ENCODE measurements around the gene GRID2.

Gene GRID2

DNA sequence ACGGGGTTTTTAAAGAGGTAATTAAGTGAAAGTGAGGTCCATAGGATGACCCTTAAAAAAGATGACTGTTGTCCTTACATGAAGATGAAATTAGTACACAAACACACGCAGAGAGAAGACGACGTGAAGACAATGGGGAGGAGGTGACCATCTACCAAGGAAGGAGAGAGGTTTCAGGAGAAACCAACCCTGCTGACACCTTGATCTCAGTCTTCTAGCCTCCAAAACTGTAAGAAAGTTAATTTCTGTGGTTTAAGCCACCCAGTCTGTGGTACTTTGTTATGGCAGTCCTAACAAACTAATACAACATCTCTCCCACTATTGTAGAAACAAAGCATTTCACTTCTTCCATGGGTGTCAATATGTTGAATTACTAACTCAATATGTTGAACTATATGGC, 1385.2 kb downstream of the GRID2 start:
- no peak overlapping the region for H4K8ac ChIP-seq (ENCODE audit: low read depth, low read length)
- no peak overlapping the region for H3K27ac ChIP-seq (replicated peaks; ENCODE audit: low read length)
- H2BK15ac ChIP-seq (ENCODE audit: low read length): no peak overlapping the region
- no peak overlapping the region for H2BK12ac ChIP-seq (ENCODE audit: low read length)
- H3K4me1 ChIP-seq (ENCODE audit: control insufficient read depth in 2 of 2, insufficient read depth in 1 of 2, low read depth in 1 of 2, low read length in 2 of 2): no peaks in the 10 kb centered on the region
- H3K27me3 ChIP-seq (ENCODE audit: control insufficient read depth in 3 of 3, insufficient read depth in 3 of 3, low read depth in 1 of 3, low read length in 3 of 3): no peaks in the 10 kb centered on the region
- no peak overlapping the region for H2BK120ac ChIP-seq (ENCODE audit: low read depth, low read length)
- H4K91ac ChIP-seq (ENCODE audit: low read depth, low read length, poor library complexity): no peak overlapping the region
- no peak overlapping the region for H3K9ac ChIP-seq (ENCODE audit: low read depth, low read length, poor library complexity)
- no peak overlapping the region for H3K4ac ChIP-seq (ENCODE audit: low read length)
- no CpG with 5 or more reads among the region's 4 CpGs for WGBS, 2 donors (ENCODE audit: extremely low coverage in 2 of 2, insufficient read length in 2 of 2, insufficient replicate concordance in 1 of 2)
- no peak overlapping the region for H2AK5ac ChIP-seq (ENCODE audit: low read depth, low read length)
- no peak overlapping the region for H3K14ac ChIP-seq (ENCODE audit: low read length)
- no peaks in the 10 kb centered on the region for H3K9me3 ChIP-seq (replicated peaks in 1 of 2; ENCODE audit: control insufficient read depth in 2 of 2, insufficient read depth in 1 of 2, low read depth in 1 of 2, low read length in 2 of 2)
- no peak overlapping the region for H3K4me3 ChIP-seq (ENCODE audit: low read length in 2 of 2)
- H3K4me2 ChIP-seq (ENCODE audit: insufficient read depth, low read length, poor library complexity, severe bottlenecking): no peak overlapping the region
- no peak overlapping the region for H3K18ac ChIP-seq (ENCODE audit: low read length)
- H3K79me1 ChIP-seq (ENCODE audit: low read depth, low read length): no peaks in the 10 kb centered on the region
- no peak overlapping the region for H2AFZ ChIP-seq (ENCODE audit: low read length)
- H2BK5ac ChIP-seq (ENCODE audit: low read length): no peak overlapping the region
- H3K36me3 ChIP-seq (replicated peaks in 1 of 2; ENCODE audit: control insufficient read depth in 2 of 2, insufficient read depth in 2 of 2, low read length in 2 of 2): no peaks in the 10 kb centered on the region
- DNase-seq (ENCODE audit: low spot score): no peak
- H3K23ac ChIP-seq (ENCODE audit: low read depth, low read length, poor library complexity): no peak overlapping the region

DNA sequence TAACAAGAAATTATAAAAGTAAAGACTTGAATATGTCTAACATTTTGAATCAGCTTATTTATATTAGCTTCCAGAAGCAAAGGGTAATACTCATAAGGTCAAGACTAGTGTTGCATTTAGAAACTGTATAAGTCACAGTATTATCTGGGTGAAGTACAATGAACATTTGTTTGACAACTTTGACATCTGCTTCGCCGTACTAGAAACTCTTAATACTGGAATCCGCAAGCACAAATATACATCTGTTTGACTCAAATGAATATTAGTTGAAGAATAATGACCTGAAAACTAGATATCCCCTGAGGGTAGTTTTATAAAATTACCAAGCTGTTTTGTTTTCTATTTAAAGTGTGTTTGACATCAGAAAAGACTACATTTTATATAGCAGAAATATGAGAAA, 1389.4 kb downstream of the GRID2 start:
- Histone ChIP-seq H3K36me3 (replicated peaks in 1 of 2; ENCODE audit: control insufficient read depth in 2 of 2, insufficient read depth in 2 of 2, low read length in 2 of 2) (no peaks in the 10 kb centered on the region), H3K18ac (ENCODE audit: low read length) (no peak overlapping the region), H3K4me1 (ENCODE audit: control insufficient read depth in 2 of 2, insufficient read depth in 1 of 2, low read depth in 1 of 2, low read length in 2 of 2) (no peaks in the 10 kb centered on the region), H4K91ac (ENCODE audit: low read depth, low read length, poor library complexity) (no peak overlapping the region), H3K9me3 (replicated peaks in 1 of 2; ENCODE audit: control insufficient read depth in 2 of 2, insufficient read depth in 1 of 2, low read depth in 1 of 2, low read length in 2 of 2) (no peaks in the 10 kb centered on the region), H3K23ac (ENCODE audit: low read depth, low read length, poor library complexity) (no peak overlapping the region), H2BK5ac (ENCODE audit: low read length) (no peak overlapping the region), H4K8ac (ENCODE audit: low read depth, low read length) (no peak overlapping the region), H2AK5ac (ENCODE audit: low read depth, low read length) (no peak overlapping the region), H2BK12ac (ENCODE audit: low read length) (no peak overlapping the region), H3K79me1 (ENCODE audit: low read depth, low read length) (no peaks in the 10 kb centered on the region), H2BK120ac (ENCODE audit: low read depth, low read length) (no peak overlapping the region), H3K14ac (ENCODE audit: low read length) (no peak overlapping the region), H3K27ac (replicated peaks; ENCODE audit: low read length) (no peak overlapping the region), H2BK15ac (ENCODE audit: low read length) (no peak overlapping the region), H2AFZ (ENCODE audit: low read length) (no peak overlapping the region), H3K9ac (ENCODE audit: low read depth, low read length, poor library complexity) (no peak overlapping the region), H3K27me3 (ENCODE audit: control insufficient read depth in 3 of 3, insufficient read depth in 3 of 3, low read depth in 1 of 3, low read length in 3 of 3) (no peaks in the 10 kb centered on the region), H3K4me2 (ENCODE audit: insufficient read depth, low read length, poor library complexity, severe bottlenecking) (no peak overlapping the region), H3K4ac (ENCODE audit: low read length) (no peak overlapping the region), H3K4me3 (ENCODE audit: low read length in 2 of 2) (no peak overlapping the region)
- no CpG with 5 or more reads among the region's 3 CpGs for WGBS, 2 donors (ENCODE audit: extremely low coverage in 2 of 2, insufficient read length in 2 of 2, insufficient replicate concordance in 1 of 2)
- no peak for DNase-seq (ENCODE audit: low spot score)

DNA sequence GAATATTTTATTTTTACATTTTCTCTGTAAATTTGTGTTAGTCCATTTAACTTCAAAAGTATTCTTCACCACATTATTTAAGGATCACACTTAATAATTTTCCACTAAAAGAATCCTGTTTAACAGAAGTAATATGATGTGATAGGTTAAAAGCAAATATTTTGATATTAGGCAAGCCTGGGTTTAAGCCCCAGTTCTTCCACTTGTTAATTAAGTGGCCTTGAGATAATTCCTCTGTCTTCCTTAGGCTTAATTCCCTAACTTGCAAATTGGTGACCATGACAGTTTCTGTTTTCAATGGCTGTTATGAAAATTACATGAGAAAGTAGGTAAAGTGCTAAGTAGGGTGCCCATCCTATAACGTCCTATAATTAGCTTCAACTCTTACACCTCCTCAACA, 1394.9 kb downstream of the GRID2 start:
- Histone ChIP-seq H4K91ac (ENCODE audit: low read depth, low read length, poor library complexity) (no peak overlapping the region), H2AFZ (ENCODE audit: low read length) (no peak overlapping the region), H3K27me3 (ENCODE audit: control insufficient read depth in 3 of 3, insufficient read depth in 3 of 3, low read depth in 1 of 3, low read length in 3 of 3) (no peaks in the 10 kb centered on the region), H3K4me3 (ENCODE audit: low read length in 2 of 2) (no peak overlapping the region), H3K4me2 (ENCODE audit: insufficient read depth, low read length, poor library complexity, severe bottlenecking) (no peak overlapping the region), H3K4me1 (ENCODE audit: control insufficient read depth in 2 of 2, insufficient read depth in 1 of 2, low read depth in 1 of 2, low read length in 2 of 2) (no peaks in the 10 kb centered on the region), H2BK12ac (ENCODE audit: low read length) (no peak overlapping the region), H3K27ac (replicated peaks; ENCODE audit: low read length) (no peak overlapping the region), H4K8ac (ENCODE audit: low read depth, low read length) (no peak overlapping the region), H3K14ac (ENCODE audit: low read length) (no peak overlapping the region), H2BK120ac (ENCODE audit: low read depth, low read length) (no peak overlapping the region), H3K9ac (ENCODE audit: low read depth, low read length, poor library complexity) (no peak overlapping the region), H3K18ac (ENCODE audit: low read length) (no peak overlapping the region), H3K9me3 (replicated peaks in 1 of 2; ENCODE audit: control insufficient read depth in 2 of 2, insufficient read depth in 1 of 2, low read depth in 1 of 2, low read length in 2 of 2) (no peaks in the 10 kb centered on the region), H2BK15ac (ENCODE audit: low read length) (no peak overlapping the region), H3K79me1 (ENCODE audit: low read depth, low read length) (no peaks in the 10 kb centered on the region), H2AK5ac (ENCODE audit: low read depth, low read length) (no peak overlapping the region), H3K36me3 (replicated peaks in 1 of 2; ENCODE audit: control insufficient read depth in 2 of 2, insufficient read depth in 2 of 2, low read length in 2 of 2) (no peaks in the 10 kb centered on the region), H2BK5ac (ENCODE audit: low read length) (no peak overlapping the region), H3K23ac (ENCODE audit: low read depth, low read length, poor library complexity) (no peak overlapping the region), H3K4ac (ENCODE audit: low read length) (no peak overlapping the region)
- no peak for DNase-seq (ENCODE audit: low spot score)
- WGBS, 2 donors (ENCODE audit: extremely low coverage in 2 of 2, insufficient read length in 2 of 2, insufficient replicate concordance in 1 of 2): no CpG with 5 or more reads among the region's 1 CpG

DNA sequence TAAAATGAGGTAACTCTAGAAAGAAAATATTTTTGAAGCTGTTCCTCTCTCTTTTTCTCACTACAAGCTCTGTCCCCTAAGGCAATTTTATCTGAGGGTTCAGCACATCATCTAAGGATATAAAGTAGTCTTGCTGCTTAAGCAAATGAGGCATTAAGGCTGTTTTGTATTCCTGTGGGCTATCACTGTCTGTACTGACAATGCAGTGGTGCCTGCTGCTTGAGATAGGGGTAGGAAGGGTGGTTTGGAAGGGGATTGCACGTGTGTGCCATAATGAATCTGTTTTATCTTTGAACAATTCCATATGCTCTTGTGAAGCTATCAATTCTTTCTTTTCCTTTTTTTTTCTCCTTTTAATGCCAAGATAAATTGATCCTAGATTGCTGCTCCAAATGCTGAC, 1396.8 kb downstream of the GRID2 start:
- Histone ChIP-seq H2BK120ac (ENCODE audit: low read depth, low read length) (no peak overlapping the region), H3K27ac (replicated peaks; ENCODE audit: low read length) (no peak overlapping the region), H2AFZ (ENCODE audit: low read length) (no peak overlapping the region), H3K9me3 (replicated peaks in 1 of 2; ENCODE audit: control insufficient read depth in 2 of 2, insufficient read depth in 1 of 2, low read depth in 1 of 2, low read length in 2 of 2) (no peaks in the 10 kb centered on the region), H3K14ac (ENCODE audit: low read length) (no peak overlapping the region), H3K4me3 (ENCODE audit: low read length in 2 of 2) (no peak overlapping the region), H3K36me3 (replicated peaks in 1 of 2; ENCODE audit: control insufficient read depth in 2 of 2, insufficient read depth in 2 of 2, low read length in 2 of 2) (no peaks in the 10 kb centered on the region), H3K18ac (ENCODE audit: low read length) (no peak overlapping the region), H4K91ac (ENCODE audit: low read depth, low read length, poor library complexity) (no peak overlapping the region), H3K9ac (ENCODE audit: low read depth, low read length, poor library complexity) (no peak overlapping the region), H2BK12ac (ENCODE audit: low read length) (no peak overlapping the region), H3K79me1 (ENCODE audit: low read depth, low read length) (no peaks in the 10 kb centered on the region), H3K4me2 (ENCODE audit: insufficient read depth, low read length, poor library complexity, severe bottlenecking) (no peak overlapping the region), H2BK15ac (ENCODE audit: low read length) (no peak overlapping the region), H2AK5ac (ENCODE audit: low read depth, low read length) (no peak overlapping the region), H3K4me1 (ENCODE audit: control insufficient read depth in 2 of 2, insufficient read depth in 1 of 2, low read depth in 1 of 2, low read length in 2 of 2) (no peaks in the 10 kb centered on the region), H3K4ac (ENCODE audit: low read length) (no peak overlapping the region), H3K27me3 (ENCODE audit: control insufficient read depth in 3 of 3, insufficient read depth in 3 of 3, low read depth in 1 of 3, low read length in 3 of 3) (no peaks in the 10 kb centered on the region), H3K23ac (ENCODE audit: low read depth, low read length, poor library complexity) (no peak overlapping the region), H2BK5ac (ENCODE audit: low read length) (no peak overlapping the region), H4K8ac (ENCODE audit: low read depth, low read length) (no peak overlapping the region)
- DNase-seq (ENCODE audit: low spot score): no peak
- no CpG with 5 or more reads among the region's 1 CpG for WGBS, 2 donors (ENCODE audit: extremely low coverage in 2 of 2, insufficient read length in 2 of 2, insufficient replicate concordance in 1 of 2)

All from neuronal stem cell (in vitro differentiated cells).